Stimulated activated naive B cell treated with anti-CD40 and anti-IgM and Interleukin-4, amounts not matched to agents 10 μg/mL and 1 μg/mL and 100 μg/mL, for 72 hours (primary cell): ENCODE results near the gene TPCN1.
A peak's percentile ranks its signal among the peaks of the same experiment; 100 is the strongest.

Experiments used
- ATAC-seq, 2 donors: fragments of 150-1000 bp; cut with Tn5 transposase; replicated peaks; 2 replicates each; pipeline ENCODE4 v1.10.0; 2021; ENCODE audit warnings: moderate library complexity in 1 of 2
- DNase-seq: peaks from one replicate; pipeline ENCODE4 v3.0.0; 2021
- H3K27ac Mint-ChIP-seq: one replicate; pipeline ENCODE4 v1.8.0; 2022; ENCODE audit warnings: mild to moderate bottlenecking, mixed read lengths
- H3K27me3 Mint-ChIP-seq, 2 donors: one replicate each; pipeline ENCODE4 v1.8.0; 2022; ENCODE audit warnings: mixed read lengths in 2 of 2
- H3K36me3 Mint-ChIP-seq, 2 donors: one replicate each; pipeline ENCODE4 v1.8.0; 2022; ENCODE audit warnings: mixed read lengths in 2 of 2, mild to moderate bottlenecking in 1 of 2
- H3K4me1 Mint-ChIP-seq, 2 donors: one replicate each; pipeline ENCODE4 v1.8.0; 2022; ENCODE audit warnings: mixed read lengths in 2 of 2, mild to moderate bottlenecking in 1 of 2
- H3K4me3 Mint-ChIP-seq, 2 donors: one replicate each; pipeline ENCODE4 v1.8.0; 2022; ENCODE audit warnings: mild to moderate bottlenecking in 2 of 2, mixed read lengths in 2 of 2, moderate library complexity in 1 of 2
- H3K9me3 Mint-ChIP-seq, 2 donors: one replicate each; pipeline ENCODE4 v1.8.0; 2022; ENCODE audit warnings: mixed read lengths in 2 of 2, mild to moderate bottlenecking in 1 of 2

Gene TPCN1

DNA sequence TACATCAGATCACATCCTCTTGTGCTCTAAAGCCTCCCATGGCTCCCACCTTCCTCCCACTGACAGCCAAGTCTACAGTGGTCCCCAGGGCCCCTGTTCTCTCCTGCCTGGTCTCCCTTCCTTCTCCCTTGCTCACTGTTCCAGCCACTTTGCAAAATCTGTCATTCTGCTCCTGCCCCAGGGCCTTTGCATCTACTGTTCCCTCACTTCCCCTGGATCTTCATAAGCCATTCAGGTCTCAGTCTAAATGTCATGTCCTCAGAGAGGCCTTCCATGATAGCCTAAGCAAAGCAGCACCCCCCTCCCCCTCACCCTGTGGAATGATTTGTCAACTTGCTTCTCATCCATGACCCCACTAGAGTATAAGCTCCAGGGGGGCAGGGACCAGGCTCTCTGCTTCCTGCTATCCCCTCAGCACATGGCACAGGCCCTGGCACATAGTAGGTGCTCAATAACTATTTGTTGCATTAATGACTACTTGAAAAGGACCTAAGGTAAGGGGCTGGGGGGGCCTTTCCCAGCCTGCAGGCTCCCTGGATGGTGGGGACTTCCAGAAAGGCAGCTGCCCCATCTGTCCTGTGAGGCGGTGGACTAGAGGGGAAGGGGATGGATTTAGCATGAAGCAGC, 108.6 kb downstream of the TPCN1 start:
- DNase-seq (no peak), ATAC-seq (no peak)
- Mint-ChIP-seq H3K27ac (no peak overlapping the region), H3K9me3 (no peaks in the 10 kb centered on the region), H3K4me3 (no peak overlapping the region), H3K36me3 (peaks cover 30 to 41% of the 10 kb centered on the region in 2 donors), H3K4me1 (peaks cover 24 to 44% of the 10 kb centered on the region in 2 donors), H3K27me3 (no peaks in the 10 kb centered on the region)

DNA sequence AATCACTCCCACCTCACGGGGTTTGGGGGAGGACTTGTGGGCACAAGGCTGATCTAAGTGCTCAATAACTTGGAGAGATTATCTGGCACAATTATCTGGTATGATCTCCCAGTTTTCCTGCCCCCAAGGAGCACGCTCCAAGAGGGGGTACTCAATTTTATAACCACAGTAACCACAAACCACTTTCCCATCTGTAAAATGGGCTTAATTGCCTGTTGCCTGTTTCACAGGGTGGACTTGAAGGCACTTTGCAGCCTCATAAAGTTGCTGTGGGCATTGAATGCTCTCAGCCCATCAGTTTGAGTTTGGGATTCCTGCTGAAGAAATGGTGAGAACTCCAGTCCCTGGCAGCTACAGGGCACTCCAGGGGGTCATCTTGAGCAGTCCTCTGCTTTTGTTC, 109.2 kb downstream of the TPCN1 start:
- no peaks in the 10 kb centered on the region for H3K9me3 Mint-ChIP-seq
- DNase-seq, result no peak
- ATAC-seq, result no peak
- no peaks in the 10 kb centered on the region for H3K27me3 Mint-ChIP-seq
- H3K36me3 Mint-ChIP-seq, result peaks cover 30 to 39% of the 10 kb centered on the region in 2 donors
- H3K4me1 Mint-ChIP-seq, result peaks cover 26 to 46% of the 10 kb centered on the region in 2 donors
- H3K27ac Mint-ChIP-seq, result no peak overlapping the region
- no peak overlapping the region for H3K4me3 Mint-ChIP-seq

DNA sequence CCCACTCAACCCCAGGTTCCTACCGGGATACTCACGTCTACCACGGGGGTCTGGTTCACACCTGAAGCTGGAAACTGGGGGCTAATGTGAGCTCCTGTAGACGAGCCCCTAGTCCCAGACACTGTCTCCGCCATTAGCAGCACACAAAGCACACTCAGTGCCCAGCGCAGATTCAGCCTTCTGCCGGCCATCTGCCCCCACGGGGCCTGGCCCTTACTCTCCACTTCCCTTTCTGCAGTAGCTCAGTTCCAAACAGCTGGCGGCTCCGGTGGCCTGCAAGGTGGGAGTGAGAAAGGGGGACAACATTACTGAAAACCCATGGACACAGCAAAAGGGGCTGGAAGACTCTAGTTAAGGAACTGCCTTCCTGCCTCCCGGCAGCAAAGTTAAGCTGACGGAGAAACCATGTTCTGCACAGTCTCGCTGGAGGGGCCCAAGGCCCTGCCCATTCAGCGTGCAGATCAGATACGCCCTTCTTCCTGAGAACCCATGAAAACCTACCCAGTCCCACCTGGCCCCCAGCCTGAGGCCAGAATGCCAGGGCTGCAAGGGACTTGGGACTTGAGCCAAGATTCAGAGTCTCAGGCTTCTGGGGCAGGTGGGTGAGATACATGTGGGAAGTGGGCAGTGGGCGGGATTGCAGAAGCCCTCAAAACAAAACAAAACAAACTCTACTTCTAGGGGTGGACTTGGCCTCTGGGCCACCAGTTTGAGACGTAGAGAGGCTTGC, 111.6 kb downstream of the TPCN1 start:
- Mint-ChIP-seq H3K4me1 (peaks cover 23 to 38% of the 10 kb centered on the region in 2 donors), H3K27me3 (no peaks in the 10 kb centered on the region), H3K9me3 (no peaks in the 10 kb centered on the region), H3K4me3 (no peak overlapping the region), H3K36me3 (peaks cover 26 to 36% of the 10 kb centered on the region in 2 donors), H3K27ac (no peak overlapping the region)
- ATAC-seq (no peak), DNase-seq (no peak)

DNA sequence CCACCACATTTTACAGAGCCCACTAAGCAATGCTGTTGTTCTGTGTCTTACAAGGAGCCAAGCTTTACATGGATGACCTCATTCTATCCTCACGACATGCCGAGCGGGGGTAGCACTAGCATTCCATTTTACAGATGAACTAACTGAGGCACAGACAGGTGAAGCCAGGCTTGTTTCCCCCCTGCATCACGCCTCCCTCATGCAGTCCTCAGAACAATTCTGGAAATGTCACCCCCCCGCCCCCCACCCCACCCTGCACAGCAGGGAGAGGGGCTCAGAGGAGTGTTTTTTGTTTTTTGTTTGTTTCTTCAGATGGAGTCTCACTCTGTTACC, 112.1 kb downstream of the TPCN1 start:
- Mint-ChIP-seq H3K27ac (no peak overlapping the region), H3K27me3 (no peaks in the 10 kb centered on the region), H3K4me1 (peaks cover 21 to 38% of the 10 kb centered on the region in 2 donors), H3K36me3 (peaks cover 23 to 33% of the 10 kb centered on the region in 2 donors), H3K9me3 (no peaks in the 10 kb centered on the region), H3K4me3 (peak overlapping the region in 1 of 2 donors; percentile 95)
- ATAC-seq (no peak), DNase-seq (no peak)

DNA sequence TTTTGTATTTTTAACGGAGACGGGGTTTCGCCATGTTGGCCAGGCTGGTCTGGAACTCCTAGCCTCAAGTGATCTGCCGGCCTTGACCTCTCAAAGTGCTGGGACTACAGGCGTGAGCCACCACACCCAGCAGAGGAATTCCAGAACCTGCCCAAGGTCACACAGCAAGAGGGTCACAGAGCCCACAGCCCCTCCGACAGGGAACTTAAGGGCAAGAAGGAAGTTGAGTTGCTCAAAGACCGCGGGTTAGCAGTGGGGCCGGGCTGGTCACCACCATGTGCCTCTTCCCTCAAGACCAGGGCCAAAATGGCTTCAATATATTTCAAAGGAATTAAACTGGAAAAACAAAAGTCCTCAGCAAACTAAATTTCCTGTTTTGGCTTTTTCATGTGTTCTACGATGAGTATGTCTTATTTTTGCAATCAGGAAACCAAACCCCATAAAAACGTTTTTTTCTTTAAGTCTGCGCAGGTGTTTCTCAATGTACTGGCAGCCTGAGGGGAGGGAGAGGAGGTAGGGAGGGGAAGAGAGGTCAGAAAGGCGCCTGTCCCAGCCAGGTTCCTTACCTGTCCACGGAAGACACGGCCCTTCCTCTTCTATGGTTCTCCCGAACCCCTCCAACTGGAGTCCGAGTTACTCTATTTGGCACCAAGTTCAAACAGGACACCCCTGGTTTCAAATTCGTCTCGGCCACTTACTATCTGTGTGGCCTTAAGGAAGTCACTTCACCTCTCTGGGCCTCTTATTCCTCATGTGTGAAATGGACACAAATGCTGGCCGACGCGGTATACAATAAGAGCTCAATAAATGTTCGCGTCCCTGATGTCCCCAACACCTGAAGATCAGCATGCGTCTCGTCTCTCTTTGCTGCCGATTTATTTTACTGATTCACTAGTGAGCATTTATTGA, 112.9 kb downstream of the TPCN1 start:
- Mint-ChIP-seq H3K27ac (peak overlapping the region; percentile 88), H3K4me3 (peak overlapping the region; percentile 94 to 95), H3K4me1 (peaks cover 21 to 38% of the 10 kb centered on the region in 2 donors), H3K27me3 (no peaks in the 10 kb centered on the region), H3K36me3 (peaks cover 19 to 29% of the 10 kb centered on the region in 2 donors), H3K9me3 (no peaks in the 10 kb centered on the region)
- DNase-seq, result no peak
- ATAC-seq, result peak; percentile 20 to 23

DNA sequence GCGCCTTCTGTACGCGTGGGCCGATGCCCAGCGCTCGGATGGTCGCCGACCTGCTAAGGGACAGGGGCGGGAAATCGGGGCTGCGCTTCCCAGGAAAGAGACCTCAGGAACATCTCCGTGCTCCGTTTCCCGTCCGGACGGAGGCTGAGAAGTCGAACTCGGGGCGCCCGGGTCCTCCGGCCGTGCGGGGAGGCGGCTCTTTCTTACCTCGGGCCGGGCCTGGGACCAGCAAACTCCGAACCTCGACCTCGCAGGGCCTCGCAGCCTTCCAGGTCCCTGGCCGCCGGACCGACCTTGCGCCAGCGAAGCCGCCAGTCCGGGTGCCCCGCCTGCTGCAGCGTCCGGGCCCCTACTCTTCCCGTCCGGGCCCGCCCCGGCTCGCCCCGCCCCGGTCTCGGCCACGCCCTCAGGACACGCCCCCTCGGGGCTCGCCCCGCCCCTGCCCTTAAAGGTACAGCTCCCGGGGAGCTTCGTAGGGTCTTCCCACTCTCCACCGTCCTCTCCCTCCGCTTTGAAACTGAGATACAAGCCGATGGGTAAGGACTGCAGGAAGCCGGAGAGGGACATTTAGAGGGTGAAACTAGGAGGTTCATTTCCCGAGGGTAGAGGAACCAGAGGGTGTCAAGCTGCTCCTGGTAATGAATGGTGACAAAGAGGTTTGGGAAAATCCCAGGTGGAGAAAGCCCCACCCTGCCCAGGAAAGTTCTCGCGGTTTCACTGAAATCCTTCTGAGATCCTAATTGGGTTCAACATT, 113.7 kb downstream of the TPCN1 start, which contains the start of gene SLC8B1:
Gene SLC8B1, minus strand, starts transcription at position 324 of the 754 bp plus-strand sequence. CDS start 2,231 bp downstream, outside the sequence.
- H3K9me3 Mint-ChIP-seq, result no peaks in the 10 kb centered on the region
- H3K27ac Mint-ChIP-seq, result peak within 1 kb of the TSS; percentile 88
- H3K27me3 Mint-ChIP-seq, result no peaks in the 10 kb centered on the region
- peak; percentile 71 for DNase-seq
- H3K36me3 Mint-ChIP-seq, result peaks cover 14 to 21% of the 10 kb centered on the region in 2 donors
- H3K4me1 Mint-ChIP-seq, result peaks cover 18 to 38% of the 10 kb centered on the region in 2 donors
- ATAC-seq, result peak; percentile 96 to 99
- peak within 1 kb of the TSS; percentile 94 to 95 for H3K4me3 Mint-ChIP-seq

DNA sequence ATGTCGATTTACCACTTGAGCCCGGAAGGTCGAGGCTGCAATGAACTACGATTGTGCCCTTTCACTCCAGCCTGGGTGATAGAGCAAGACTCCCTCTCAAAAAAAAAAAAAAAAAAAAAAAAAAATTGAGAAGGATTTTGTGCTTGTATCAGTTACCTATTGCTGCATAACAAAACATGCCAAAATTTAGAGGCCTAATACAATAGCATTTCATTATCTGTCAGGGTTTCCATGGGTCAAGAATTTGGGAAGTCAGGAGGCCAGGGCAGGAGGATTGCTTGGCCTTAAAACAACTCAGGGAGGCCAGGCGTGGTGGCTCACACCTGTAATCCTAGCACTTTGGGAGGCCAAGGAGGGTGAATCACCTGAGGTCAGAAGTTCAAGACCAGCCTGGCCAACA, 118.3 kb downstream of the TPCN1 start:
- no peaks in the 10 kb centered on the region for H3K9me3 Mint-ChIP-seq
- no peaks in the 10 kb centered on the region for H3K36me3 Mint-ChIP-seq
- DNase-seq (no peak), ATAC-seq (no peak)
- H3K4me3 Mint-ChIP-seq, result no peak overlapping the region
- H3K4me1 Mint-ChIP-seq, result peaks cover 8 to 21% of the 10 kb centered on the region in 2 donors
- H3K27ac Mint-ChIP-seq, result no peak overlapping the region
- no peaks in the 10 kb centered on the region for H3K27me3 Mint-ChIP-seq

DNA sequence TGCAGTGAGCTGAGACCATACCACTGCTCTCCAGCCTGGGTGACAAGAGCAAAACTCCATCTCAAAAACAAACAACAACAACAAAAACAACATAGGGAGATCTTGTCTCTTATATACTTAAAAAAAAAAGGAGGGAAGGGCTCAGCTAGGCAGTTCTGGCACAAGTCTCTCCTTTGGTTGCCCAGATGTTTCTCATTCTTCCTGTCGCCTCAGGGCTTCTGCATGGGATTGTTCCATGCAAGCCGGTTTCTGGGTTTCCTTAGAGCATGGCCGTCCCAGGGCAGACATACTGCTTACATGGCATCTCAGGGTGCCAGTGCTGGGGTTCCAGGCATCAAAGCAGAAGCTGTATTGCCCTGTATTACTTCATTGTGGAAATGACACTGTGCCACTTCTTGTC, 118.8 kb downstream of the TPCN1 start:
- no peak overlapping the region for H3K27ac Mint-ChIP-seq
- H3K27me3 Mint-ChIP-seq, result no peaks in the 10 kb centered on the region
- H3K9me3 Mint-ChIP-seq, result no peaks in the 10 kb centered on the region
- H3K36me3 Mint-ChIP-seq, result no peaks in the 10 kb centered on the region
- DNase-seq (no peak), ATAC-seq (no peak)
- no peak overlapping the region for H3K4me3 Mint-ChIP-seq
- H3K4me1 Mint-ChIP-seq, result peaks cover 7 to 16% of the 10 kb centered on the region in 2 donors

DNA sequence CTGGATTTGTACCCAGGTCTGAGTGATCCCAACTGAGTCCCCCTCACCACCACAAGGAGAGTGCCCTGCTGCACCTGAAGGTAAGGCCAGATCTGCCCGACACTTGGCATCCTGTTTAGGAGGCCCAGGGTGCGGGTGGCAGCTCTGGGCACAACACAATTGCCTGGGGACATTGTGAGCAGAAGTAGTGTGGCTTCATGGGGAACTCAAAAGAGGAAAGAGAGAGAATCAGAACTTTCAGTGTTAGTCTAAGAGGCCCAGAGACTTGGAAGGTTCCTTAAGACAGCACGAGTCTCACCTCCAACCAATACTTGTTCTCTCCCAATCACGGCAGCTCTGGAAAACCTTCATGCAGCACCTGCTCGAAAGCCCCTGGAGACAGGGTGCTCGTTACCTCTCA, 120.3 kb downstream of the TPCN1 start:
- no peaks in the 10 kb centered on the region for H3K9me3 Mint-ChIP-seq
- DNase-seq (no peak), ATAC-seq (peak; percentile 79 to 85)
- H3K4me3 Mint-ChIP-seq, result no peak overlapping the region
- H3K27me3 Mint-ChIP-seq, result no peaks in the 10 kb centered on the region
- no peak overlapping the region for H3K27ac Mint-ChIP-seq
- peaks cover 5 to 12% of the 10 kb centered on the region in 2 donors for H3K4me1 Mint-ChIP-seq
- no peaks in the 10 kb centered on the region for H3K36me3 Mint-ChIP-seq

DNA sequence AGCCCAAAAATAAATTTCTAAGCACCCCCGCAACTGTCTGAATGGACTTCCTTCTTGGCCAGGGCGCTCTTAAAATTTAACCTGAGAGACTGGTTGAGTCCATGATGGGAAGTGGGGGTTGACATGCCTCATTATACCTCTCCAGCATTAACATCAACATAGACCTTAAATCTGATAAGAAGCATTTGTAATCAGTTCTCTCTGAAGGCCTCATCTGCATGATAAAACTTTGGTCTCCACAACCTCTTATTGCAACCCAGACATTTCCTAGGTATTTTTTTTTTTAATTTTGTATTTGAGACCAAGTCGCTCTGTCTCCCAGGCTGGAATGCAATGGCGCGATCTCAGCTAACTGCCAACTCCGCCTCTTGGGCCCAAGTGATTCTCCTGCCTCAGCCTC, 124.1 kb downstream of the TPCN1 start:
- H3K36me3 Mint-ChIP-seq, result no peaks in the 10 kb centered on the region
- H3K4me1 Mint-ChIP-seq, result peaks cover 5 to 12% of the 10 kb centered on the region in 2 donors
- DNase-seq (no peak), ATAC-seq (no peak)
- H3K27me3 Mint-ChIP-seq, result peaks cover 8 to 14% of the 10 kb centered on the region in 2 donors
- no peaks in the 10 kb centered on the region for H3K9me3 Mint-ChIP-seq
- no peak overlapping the region for H3K27ac Mint-ChIP-seq
- no peak overlapping the region for H3K4me3 Mint-ChIP-seq

DNA sequence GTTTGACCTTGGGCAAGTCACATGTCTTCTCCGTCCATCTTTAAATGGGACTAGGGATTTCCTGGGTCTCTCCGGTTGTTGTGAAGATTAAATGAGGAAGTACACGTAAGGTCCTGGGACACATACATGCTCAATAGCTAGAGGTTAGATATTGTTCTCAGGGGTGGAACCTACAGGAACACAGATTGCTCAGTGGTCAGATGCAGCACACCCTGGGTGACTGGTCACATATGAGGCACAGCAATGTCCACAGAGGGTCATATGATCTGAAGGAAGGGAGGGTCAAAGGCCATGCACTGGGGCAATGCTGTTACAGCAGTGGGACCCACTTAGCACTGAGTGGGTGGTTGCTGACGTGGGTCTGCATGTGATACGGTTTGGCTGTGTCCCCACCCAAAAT, 125.1 kb downstream of the TPCN1 start:
- Mint-ChIP-seq H3K27me3 (peaks cover 14 to 15% of the 10 kb centered on the region in 2 donors), H3K27ac (no peak overlapping the region), H3K9me3 (no peaks in the 10 kb centered on the region), H3K36me3 (no peaks in the 10 kb centered on the region), H3K4me1 (peaks cover 3 to 8% of the 10 kb centered on the region in 2 donors), H3K4me3 (no peak overlapping the region)
- ATAC-seq (no peak), DNase-seq (no peak)

DNA sequence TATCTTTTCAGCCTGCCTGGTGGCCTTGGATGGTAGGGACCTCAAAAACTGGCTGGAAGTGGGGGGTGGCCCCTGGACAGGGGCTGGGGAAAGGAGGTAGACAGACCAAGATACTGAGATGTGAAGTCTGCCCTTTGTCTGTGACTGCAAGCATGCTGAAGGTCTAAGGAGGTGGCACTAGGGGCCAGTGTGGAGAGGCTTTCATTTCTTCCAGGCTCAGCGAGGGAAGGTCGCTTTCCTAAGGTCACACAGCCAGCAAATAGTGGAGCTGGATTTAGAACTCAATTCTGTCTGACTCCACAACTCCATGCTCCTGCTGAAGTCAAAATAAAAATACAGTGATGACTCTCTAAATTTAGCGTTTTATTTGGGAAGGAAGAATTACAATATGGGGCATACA, 125.8 kb downstream of the TPCN1 start:
- Mint-ChIP-seq H3K4me3 (no peak overlapping the region), H3K27me3 (peaks cover 14 to 15% of the 10 kb centered on the region in 2 donors), H3K4me1 (peaks cover 0 to under 1% of the 10 kb centered on the region in 2 donors), H3K27ac (no peak overlapping the region), H3K36me3 (no peaks in the 10 kb centered on the region), H3K9me3 (no peaks in the 10 kb centered on the region)
- ATAC-seq, result no peak
- DNase-seq, result no peak

DNA sequence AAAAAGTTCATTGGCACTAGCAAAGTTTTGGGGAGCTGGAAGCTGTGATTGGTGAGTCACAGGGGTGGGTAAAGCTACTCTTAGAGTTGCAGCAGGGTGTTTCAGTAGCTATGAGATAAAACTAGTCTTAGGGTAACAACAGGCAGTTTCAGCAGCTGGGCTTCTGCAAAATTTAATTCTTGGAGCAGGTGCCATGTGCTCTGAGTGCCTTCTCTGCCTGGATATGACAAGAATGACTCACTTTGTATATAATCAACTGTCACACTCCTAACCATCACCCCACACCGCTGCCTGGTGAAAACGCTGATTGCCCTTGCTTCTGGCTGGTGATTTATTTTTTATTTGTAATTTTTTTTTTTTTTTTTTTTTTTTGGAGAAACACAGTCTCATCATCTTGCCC, 126.6 kb downstream of the TPCN1 start:
- Mint-ChIP-seq H3K4me3 (no peak overlapping the region), H3K36me3 (no peaks in the 10 kb centered on the region), H3K4me1 (peaks cover 0 to 1% of the 10 kb centered on the region in 2 donors), H3K27me3 (peaks cover 20% of the 10 kb centered on the region in 2 donors), H3K27ac (no peak overlapping the region), H3K9me3 (no peaks in the 10 kb centered on the region)
- DNase-seq (no peak), ATAC-seq (no peak)
